Measurements from ENCODE around the gene MAP7D1.
"Not testable (repeated sequence)": the region's sequence is repeated elsewhere in the genome, so short reads cannot be mapped to it uniquely, and the experiment has no call there.

DNA sequence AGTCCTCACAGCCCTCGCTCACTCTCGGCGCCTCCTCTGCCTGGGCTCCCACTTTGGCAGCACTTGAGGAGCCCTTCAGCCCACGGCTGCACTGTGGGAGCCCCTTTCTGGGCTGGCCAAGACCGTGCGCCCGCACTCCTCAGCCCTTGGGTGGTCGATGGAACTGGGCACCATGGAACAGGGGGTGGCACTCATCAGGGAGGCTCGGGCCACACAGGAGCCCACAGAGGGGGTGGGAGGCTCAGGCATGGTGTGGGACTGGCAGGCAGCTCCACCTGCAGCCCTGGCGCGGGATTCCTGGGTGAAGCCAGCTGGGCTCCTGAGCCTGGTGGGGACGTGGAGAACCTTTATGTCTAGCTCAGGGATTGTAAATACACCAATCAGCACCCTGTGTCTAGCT is 40.8 kb downstream of the MAP7D1 start:
- TF ChIP-seq, protein P1, sequence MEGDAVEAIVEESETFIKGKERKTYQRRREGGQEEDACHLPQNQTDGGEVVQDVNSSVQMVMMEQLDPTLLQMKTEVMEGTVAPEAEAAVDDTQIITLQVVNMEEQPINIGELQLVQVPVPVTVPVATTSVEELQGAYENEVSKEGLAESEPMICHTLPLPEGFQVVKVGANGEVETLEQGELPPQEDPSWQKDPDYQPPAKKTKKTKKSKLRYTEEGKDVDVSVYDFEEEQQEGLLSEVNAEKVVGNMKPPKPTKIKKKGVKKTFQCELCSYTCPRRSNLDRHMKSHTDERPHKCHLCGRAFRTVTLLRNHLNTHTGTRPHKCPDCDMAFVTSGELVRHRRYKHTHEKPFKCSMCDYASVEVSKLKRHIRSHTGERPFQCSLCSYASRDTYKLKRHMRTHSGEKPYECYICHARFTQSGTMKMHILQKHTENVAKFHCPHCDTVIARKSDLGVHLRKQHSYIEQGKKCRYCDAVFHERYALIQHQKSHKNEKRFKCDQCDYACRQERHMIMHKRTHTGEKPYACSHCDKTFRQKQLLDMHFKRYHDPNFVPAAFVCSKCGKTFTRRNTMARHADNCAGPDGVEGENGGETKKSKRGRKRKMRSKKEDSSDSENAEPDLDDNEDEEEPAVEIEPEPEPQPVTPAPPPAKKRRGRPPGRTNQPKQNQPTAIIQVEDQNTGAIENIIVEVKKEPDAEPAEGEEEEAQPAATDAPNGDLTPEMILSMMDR (conservative IDR thresholded peaks at IDR 0.05 in 1 of 2, IDR thresholded peaks at IDR 0.05 in 1 of 2; ENCODE audit: low read depth in 1 of 2, low read length in 2 of 2), result not testable (repeated sequence)
- TF ChIP-seq EZH2 (IDR thresholded peaks at IDR 0.05; ENCODE audit: low read length, missing control alignments), result not testable (repeated sequence)
